ENCODE results near the gene OCRL. TPM values are rescaled to one million over a fixed set of nuclear protein-coding genes. Genes with fewer than 3 reads are reported as not detected.

The OCRL gene
- total RNA-seq, 1 donor from 2014 or later: 24.2 TPM

DNA sequence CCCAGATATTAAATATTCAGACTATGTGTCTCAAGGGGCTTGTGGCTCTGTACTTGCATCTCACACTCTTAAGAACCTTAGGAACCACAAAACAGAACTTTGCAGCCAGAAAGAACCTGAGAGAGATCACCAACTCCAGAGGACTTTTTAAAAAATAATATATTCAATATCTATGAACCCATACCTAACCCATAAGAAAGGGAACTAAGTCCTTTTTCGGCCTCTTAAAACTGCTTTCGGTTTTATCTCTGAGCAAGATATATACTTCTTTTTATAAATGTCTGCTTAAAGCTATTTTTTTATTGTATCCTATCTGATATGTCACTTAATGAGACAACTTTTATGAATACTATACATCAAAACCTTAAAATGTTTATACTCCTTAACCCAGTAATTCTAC is 27.6 kb upstream of the OCRL start:
- TF ChIP-seq, protein P1, sequence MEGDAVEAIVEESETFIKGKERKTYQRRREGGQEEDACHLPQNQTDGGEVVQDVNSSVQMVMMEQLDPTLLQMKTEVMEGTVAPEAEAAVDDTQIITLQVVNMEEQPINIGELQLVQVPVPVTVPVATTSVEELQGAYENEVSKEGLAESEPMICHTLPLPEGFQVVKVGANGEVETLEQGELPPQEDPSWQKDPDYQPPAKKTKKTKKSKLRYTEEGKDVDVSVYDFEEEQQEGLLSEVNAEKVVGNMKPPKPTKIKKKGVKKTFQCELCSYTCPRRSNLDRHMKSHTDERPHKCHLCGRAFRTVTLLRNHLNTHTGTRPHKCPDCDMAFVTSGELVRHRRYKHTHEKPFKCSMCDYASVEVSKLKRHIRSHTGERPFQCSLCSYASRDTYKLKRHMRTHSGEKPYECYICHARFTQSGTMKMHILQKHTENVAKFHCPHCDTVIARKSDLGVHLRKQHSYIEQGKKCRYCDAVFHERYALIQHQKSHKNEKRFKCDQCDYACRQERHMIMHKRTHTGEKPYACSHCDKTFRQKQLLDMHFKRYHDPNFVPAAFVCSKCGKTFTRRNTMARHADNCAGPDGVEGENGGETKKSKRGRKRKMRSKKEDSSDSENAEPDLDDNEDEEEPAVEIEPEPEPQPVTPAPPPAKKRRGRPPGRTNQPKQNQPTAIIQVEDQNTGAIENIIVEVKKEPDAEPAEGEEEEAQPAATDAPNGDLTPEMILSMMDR (IDR thresholded peaks at IDR 0.05; ENCODE audit: unreplicated experiment): no peak
- Mint-ChIP-seq H3K9me3 (ENCODE audit: unreplicated experiment) (no peaks in the 10 kb centered on the region), H3K27ac (ENCODE audit: unreplicated experiment) (no peak overlapping the region), H3K4me1 (ENCODE audit: unreplicated experiment) (no peaks in the 10 kb centered on the region), H3K27me3 (ENCODE audit: unreplicated experiment) (no peaks in the 10 kb centered on the region), H3K4me3 (ENCODE audit: unreplicated experiment) (no peak overlapping the region), H3K36me3 (ENCODE audit: low read depth, unreplicated experiment) (peaks cover 5% of the 10 kb centered on the region)
- DNase-seq (ENCODE audit: low spot score): no peak

DNA sequence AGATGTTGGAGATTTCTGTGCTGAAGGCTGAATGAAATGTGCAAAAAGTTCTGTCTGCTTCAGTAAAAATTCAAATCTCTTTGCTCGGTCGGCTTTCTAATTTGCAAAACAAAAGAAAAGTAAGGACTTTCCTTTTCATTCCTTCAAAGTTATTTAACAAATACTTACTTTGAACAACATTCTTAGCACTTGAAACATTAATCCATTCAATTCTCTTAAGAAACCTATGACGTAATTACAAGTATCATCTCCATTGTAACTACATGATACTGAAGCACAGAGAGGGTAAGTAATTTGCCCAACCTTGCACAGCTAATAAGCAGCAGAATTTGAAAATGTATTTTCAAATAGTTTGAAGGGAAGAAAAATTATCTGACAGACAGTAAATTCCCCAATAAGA is 23.7 kb upstream of the OCRL start:
- Mint-ChIP-seq H3K36me3 (ENCODE audit: low read depth, unreplicated experiment) (peaks cover 5% of the 10 kb centered on the region), H3K27me3 (ENCODE audit: unreplicated experiment) (no peaks in the 10 kb centered on the region), H3K27ac (ENCODE audit: unreplicated experiment) (no peak overlapping the region), H3K4me3 (ENCODE audit: unreplicated experiment) (no peak overlapping the region), H3K4me1 (ENCODE audit: unreplicated experiment) (no peaks in the 10 kb centered on the region), H3K9me3 (ENCODE audit: unreplicated experiment) (no peaks in the 10 kb centered on the region)
- TF ChIP-seq, protein P1 (IDR thresholded peaks at IDR 0.05; ENCODE audit: unreplicated experiment): no peak
- no peak for DNase-seq (ENCODE audit: low spot score)

DNA sequence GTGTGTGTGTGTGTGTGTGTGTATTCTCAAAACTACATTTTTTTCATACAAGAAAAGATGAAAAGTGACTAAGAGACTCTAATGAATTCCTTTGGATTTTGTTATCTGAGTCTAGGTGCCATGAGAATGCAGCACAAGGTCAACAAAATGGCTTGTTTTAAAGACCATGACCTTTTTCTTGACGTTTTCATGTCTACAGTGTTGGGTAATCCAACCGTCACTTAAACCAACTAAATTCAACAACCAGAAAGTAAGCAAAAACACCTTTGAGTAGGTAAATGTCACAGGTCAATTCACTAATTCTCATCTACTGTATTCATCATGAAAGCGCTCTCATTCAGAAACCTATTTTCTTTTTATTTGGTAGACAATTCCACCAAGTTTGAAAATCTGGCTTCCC is 19.9 kb upstream of the OCRL start:
- H3K27me3 Mint-ChIP-seq (ENCODE audit: unreplicated experiment): peaks cover 2% of the 10 kb centered on the region
- H3K27ac Mint-ChIP-seq (ENCODE audit: unreplicated experiment): no peak overlapping the region
- H3K36me3 Mint-ChIP-seq (ENCODE audit: low read depth, unreplicated experiment): no peaks in the 10 kb centered on the region
- no peak for DNase-seq (ENCODE audit: low spot score)
- peaks cover 2% of the 10 kb centered on the region for H3K4me1 Mint-ChIP-seq (ENCODE audit: unreplicated experiment)
- TF ChIP-seq, protein P1 (IDR thresholded peaks at IDR 0.05; ENCODE audit: unreplicated experiment): no peak
- no peak overlapping the region for H3K4me3 Mint-ChIP-seq (ENCODE audit: unreplicated experiment)
- no peaks in the 10 kb centered on the region for H3K9me3 Mint-ChIP-seq (ENCODE audit: unreplicated experiment)

DNA sequence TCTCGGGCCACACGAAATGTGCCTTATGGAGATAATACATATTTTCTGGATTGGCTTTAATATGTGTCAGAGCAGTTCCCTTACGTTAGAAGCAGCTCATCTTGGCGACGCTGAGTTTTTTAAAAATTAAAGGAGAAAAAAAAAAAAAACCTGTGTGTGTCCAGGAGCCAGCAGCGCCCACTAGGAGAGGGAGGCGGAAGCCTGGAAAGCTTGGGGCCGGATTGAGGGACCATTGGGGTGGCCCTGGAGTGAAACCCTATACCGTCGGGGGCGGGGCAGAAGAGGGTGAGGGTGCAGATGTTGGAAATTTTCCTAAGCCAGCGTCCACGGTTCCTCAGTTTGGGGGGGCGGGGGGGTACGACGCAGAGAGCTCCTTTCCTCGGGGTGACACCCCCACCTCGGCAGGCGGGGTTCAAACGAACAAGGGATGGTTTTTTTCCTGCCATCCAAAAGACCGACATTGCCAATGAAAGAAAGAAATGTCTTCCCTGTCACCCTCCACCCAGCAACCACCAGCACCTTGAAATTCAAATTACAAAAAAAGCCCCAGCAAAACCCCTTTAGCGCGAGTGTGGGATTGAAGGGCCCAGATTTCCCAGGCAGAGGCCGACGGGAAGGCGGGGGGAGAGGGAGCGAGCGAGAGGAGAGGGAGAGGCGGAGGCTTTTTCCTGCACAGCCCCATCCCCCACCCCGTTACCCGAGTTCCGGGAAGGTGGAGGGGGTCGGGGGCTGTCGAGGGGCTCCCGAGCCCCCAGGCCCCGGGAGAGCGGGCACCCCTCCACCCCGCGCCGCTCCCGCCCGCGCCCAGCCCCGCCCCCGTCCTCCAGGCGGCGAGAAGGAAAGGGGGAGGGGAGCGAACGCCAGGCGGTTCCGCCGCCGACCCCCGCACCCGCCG is 17.6 kb upstream of the OCRL start:
- TF ChIP-seq, protein P1 (IDR thresholded peaks at IDR 0.05; ENCODE audit: unreplicated experiment): no peak
- H3K36me3 Mint-ChIP-seq (ENCODE audit: low read depth, unreplicated experiment): no peaks in the 10 kb centered on the region
- H3K27me3 Mint-ChIP-seq (ENCODE audit: unreplicated experiment): peaks cover 2% of the 10 kb centered on the region
- H3K27ac Mint-ChIP-seq (ENCODE audit: unreplicated experiment): peak overlapping the region; percentile 52
- no peaks in the 10 kb centered on the region for H3K9me3 Mint-ChIP-seq (ENCODE audit: unreplicated experiment)
- DNase-seq (ENCODE audit: low spot score): peak; percentile 38
- H3K4me3 Mint-ChIP-seq (ENCODE audit: unreplicated experiment): peak overlapping the region; percentile 93
- H3K4me1 Mint-ChIP-seq (ENCODE audit: unreplicated experiment): peaks cover 2% of the 10 kb centered on the region

Measured in endothelial cell (in vitro differentiated cells).